Activated naive CD8-positive, alpha-beta T cell treated with anti-CD3 and anti-CD28 coated beads, Interleukin-2, amount 10 ng/mL, durations not matched to agents 7 days and 5 days (primary cell): Measurements from ENCODE around the gene CISTR. TPM values are rescaled to one million over a fixed set of nuclear protein-coding genes. Genes with fewer than 3 reads are reported as not detected.

Experiments
- total RNA-seq, 2 experiments: library from RNA; stranded (reverse); gene quantifications; one replicate each; pipeline ENCODE4 v1.2.3, GENCODE V29; 2021

Gene CISTR
- total RNA-seq, 2 experiments from 2014 or later = not detected

Other genes starting within 250 kb of the CISTR start
- not detected for gene NPFF, start 244.5 kb downstream of the CISTR start, total RNA-seq
- gene ATF7, start 125.6 kb downstream of the CISTR start, total RNA-seq = 10 to 100 TPM; 30.2 to 33.5 TPM
- 100 to 1,000 TPM; 226 to 241 TPM for gene ATP5MC2, start 75.9 kb downstream of the CISTR start, total RNA-seq
- 10 to 100 TPM; 83.6 to 91.1 TPM for gene CALCOCO1, start 24.5 kb downstream of the CISTR start, total RNA-seq
- gene HOXC13, start 186.9 kb upstream of the CISTR start, total RNA-seq = not detected
- not detected for gene HOXC12, start 202.9 kb upstream of the CISTR start, total RNA-seq
- gene HOXC11, start 221.1 kb upstream of the CISTR start, total RNA-seq = not detected
- gene HOTAIR, start 223.0 kb upstream of the CISTR start, total RNA-seq = not detected
- not detected for gene HOXC10, start 233.2 kb upstream of the CISTR start, total RNA-seq
- not detected for gene HOXC9, start 248.2 kb upstream of the CISTR start, total RNA-seq